Hepatocyte (in vitro differentiated cells): ENCODE measurements around the gene SSRP1. TPM values are rescaled to one million over a fixed set of nuclear protein-coding genes. Genes with fewer than 3 reads are reported as not detected.
A peak's percentile ranks its signal among the peaks of the same experiment; 100 is the strongest.

Source experiments
- DNase-seq: peaks from one replicate; pipeline ENCODE4 v3.0.0-alpha.2; 2016; ENCODE audit warnings: low spot score
- H2AFZ ChIP-seq: fragments of 200-600 bp; sonication (generic); 2 replicates; pipeline ENCODE4 v1.6.0; 2016; ENCODE audit warnings: antibody characterized with exemption, mild to moderate bottlenecking
- H3K27ac ChIP-seq: fragments of 200-600 bp; sonication (generic); 2 replicates; pipeline ENCODE4 v1.5.1; 2016; ENCODE audit warnings: mild to moderate bottlenecking
- H3K27me3 ChIP-seq: fragments of 200-600 bp; sonication (generic); 2 replicates; pipeline ENCODE4 v1.6.1; 2016
- H3K36me3 ChIP-seq: fragments of 200-600 bp; sonication (generic); replicated peaks from 2 replicates; pipeline ENCODE4 v1.5.1; 2016; ENCODE audit warnings: low read depth; ENCODE audit not compliant: insufficient read depth
- H3K4me1 ChIP-seq: fragments of 200-600 bp; sonication (generic); 2 replicates; pipeline ENCODE4 v1.5.1; 2016; ENCODE audit warnings: mild to moderate bottlenecking, moderate library complexity; ENCODE audit not compliant: insufficient read depth
- H3K4me2 ChIP-seq: fragments of 200-600 bp; sonication (generic); 2 replicates; pipeline ENCODE4 v1.6.0; 2016
- H3K4me3 ChIP-seq: fragments of 200-600 bp; sonication (generic); 2 replicates; pipeline ENCODE4 v1.5.1; 2016; ENCODE audit warnings: mild to moderate bottlenecking
- H3K79me2 ChIP-seq: fragments of 200-600 bp; sonication (generic); 2 replicates; pipeline ENCODE4 v1.6.0; 2017; ENCODE audit warnings: mild to moderate bottlenecking
- H3K9me2 ChIP-seq: fragments of 200-600 bp; sonication (generic); replicated peaks from 2 replicates; pipeline ENCODE4 v1.6.0; 2017; ENCODE audit warnings: mild to moderate bottlenecking; ENCODE audit not compliant: insufficient read depth
- H3K9me3 ChIP-seq: fragments of 200-600 bp; sonication (generic); 2 replicates; pipeline ENCODE4 v1.5.1; 2016; ENCODE audit warnings: low read depth, mild to moderate bottlenecking
- H4K20me1 ChIP-seq: fragments of 200-600 bp; sonication (generic); 2 replicates; pipeline ENCODE4 v1.6.0; 2016; ENCODE audit warnings: mild to moderate bottlenecking; ENCODE audit not compliant: insufficient read depth, poor library complexity, severe bottlenecking
- EZH2 ChIP-seq: fragments of 200-600 bp; sonication (generic); IDR thresholded peaks from 2 replicates; pipeline ENCODE4 v1.6.1; 2016; ENCODE audit warnings: antibody characterized with exemption, mild to moderate bottlenecking, borderline replicate concordance
- EZH2phosphoT487 ChIP-seq: fragments of 200-600 bp; sonication (generic); IDR thresholded peaks from one replicate; pipeline ENCODE4 v1.6.1; 2018; ENCODE audit warnings: antibody characterized with exemption, mild to moderate bottlenecking, low read depth, moderate library complexity; ENCODE audit not compliant: unreplicated experiment, severe bottlenecking
- WGBS: methylation state at CpG from one replicate; pipeline ENCODE4 v1.1.6; 2016; ENCODE audit warnings: low lambda C conversion rate; ENCODE audit errors: missing lambda C conversion rate; 5-methylcytosine and 5-hydroxymethylcytosine counted together
- polyA plus RNA-seq: library from polyadenylated mRNA; unstranded; fragments of >200 nt; fragmentation: Nextera tagmentation; extraction: Ambion mirVana; gene quantifications from 2 replicates; pipeline ENCODE4 v1.2.1, GENCODE V29; 2016
- total RNA-seq: library from RNA; depleted of rRNA; stranded (reverse); fragments of >200 nt; gene quantifications from 2 replicates; pipeline ENCODE4 v1.2.3, GENCODE V29; 2014
- TF ChIP-seq, protein P1 (sequence below): fragments of 200-600 bp; sonication (generic); IDR thresholded peaks from 2 replicates; pipeline ENCODE4 v1.5.1; 2016; ENCODE audit warnings: antibody characterized with exemption, mild to moderate bottlenecking; ENCODE audit not compliant: poor library complexity

Gene SSRP1
- total and polyA plus RNA-seq, 2 experiments from 2014 or later, result 34.0 to 64.6 TPM

- Histone ChIP-seq H3K9me3 (no peaks in the 10 kb centered on the region), H3K36me3 (peaks cover 4% of the 10 kb centered on the region), H3K27me3 (no peaks in the 10 kb centered on the region), H2AFZ (no peak overlapping the region), H3K9me2 (no peaks in the 10 kb centered on the region), H3K4me1 (peaks cover 25% of the 10 kb centered on the region), H3K4me3 (no peak overlapping the region), H3K79me2 (peaks cover 66% of the 10 kb centered on the region), H3K4me2 (peak overlapping the region; percentile 27), H4K20me1 (peaks cover 29% of the 10 kb centered on the region), H3K27ac (no peak overlapping the region)
- 72% methylated on average over 2 of the region's 2 CpGs for WGBS
- TF ChIP-seq, protein P1, sequence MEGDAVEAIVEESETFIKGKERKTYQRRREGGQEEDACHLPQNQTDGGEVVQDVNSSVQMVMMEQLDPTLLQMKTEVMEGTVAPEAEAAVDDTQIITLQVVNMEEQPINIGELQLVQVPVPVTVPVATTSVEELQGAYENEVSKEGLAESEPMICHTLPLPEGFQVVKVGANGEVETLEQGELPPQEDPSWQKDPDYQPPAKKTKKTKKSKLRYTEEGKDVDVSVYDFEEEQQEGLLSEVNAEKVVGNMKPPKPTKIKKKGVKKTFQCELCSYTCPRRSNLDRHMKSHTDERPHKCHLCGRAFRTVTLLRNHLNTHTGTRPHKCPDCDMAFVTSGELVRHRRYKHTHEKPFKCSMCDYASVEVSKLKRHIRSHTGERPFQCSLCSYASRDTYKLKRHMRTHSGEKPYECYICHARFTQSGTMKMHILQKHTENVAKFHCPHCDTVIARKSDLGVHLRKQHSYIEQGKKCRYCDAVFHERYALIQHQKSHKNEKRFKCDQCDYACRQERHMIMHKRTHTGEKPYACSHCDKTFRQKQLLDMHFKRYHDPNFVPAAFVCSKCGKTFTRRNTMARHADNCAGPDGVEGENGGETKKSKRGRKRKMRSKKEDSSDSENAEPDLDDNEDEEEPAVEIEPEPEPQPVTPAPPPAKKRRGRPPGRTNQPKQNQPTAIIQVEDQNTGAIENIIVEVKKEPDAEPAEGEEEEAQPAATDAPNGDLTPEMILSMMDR, result no peak
- TF ChIP-seq EZH2phosphoT487, result no peak
- TF ChIP-seq EZH2, result no peak
- no peak for DNase-seq
These were observed 17.5 kb downstream of the SSRP1 start for GRCh38 chr11:57318178-57318577.

DNA sequence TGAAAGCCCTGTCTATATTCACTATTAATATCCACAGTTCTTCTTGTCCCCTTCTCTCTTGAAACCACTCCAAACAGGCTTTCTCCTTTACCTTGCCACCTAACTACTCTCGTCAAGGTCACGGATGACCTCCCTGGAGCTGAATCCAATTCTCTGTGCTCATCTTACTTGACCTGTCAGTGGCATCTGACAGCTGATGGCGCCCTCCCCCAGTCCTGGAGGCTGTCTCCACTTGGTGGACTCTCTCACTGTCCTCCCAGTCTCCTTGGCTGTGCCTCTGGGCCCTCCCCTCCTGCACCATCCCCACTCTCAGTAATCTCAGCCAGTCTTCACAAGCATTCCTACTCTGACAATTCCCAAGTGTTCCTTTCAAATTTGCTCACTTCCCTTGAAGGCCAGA lies 19.7 kb downstream of the SSRP1 start:
- Histone ChIP-seq H3K4me2 (no peak overlapping the region), H3K9me3 (no peaks in the 10 kb centered on the region), H2AFZ (no peak overlapping the region), H4K20me1 (peaks cover 25% of the 10 kb centered on the region), H3K4me1 (peaks cover 23% of the 10 kb centered on the region), H3K79me2 (peaks cover 52% of the 10 kb centered on the region), H3K9me2 (no peaks in the 10 kb centered on the region), H3K27ac (peak overlapping the region; percentile 40), H3K4me3 (no peak overlapping the region), H3K36me3 (peaks cover 4% of the 10 kb centered on the region), H3K27me3 (no peaks in the 10 kb centered on the region)
- no peak for TF ChIP-seq EZH2
- TF ChIP-seq, protein P1, result no peak
- no peak for TF ChIP-seq EZH2phosphoT487
- no peak for DNase-seq
- 77% methylated on average over 3 of the region's 3 CpGs for WGBS

- H3K4me2 ChIP-seq, result no peak overlapping the region
- H3K4me3 ChIP-seq, result no peak overlapping the region
- H3K4me1 ChIP-seq, result peaks cover 24% of the 10 kb centered on the region
- no peaks in the 10 kb centered on the region for H3K27me3 ChIP-seq
- H3K9me3 ChIP-seq, result no peaks in the 10 kb centered on the region
- H2AFZ ChIP-seq, result no peak overlapping the region
- H4K20me1 ChIP-seq, result peaks cover 25% of the 10 kb centered on the region
- H3K9me2 ChIP-seq, result no peaks in the 10 kb centered on the region
- H3K36me3 ChIP-seq, result peaks cover 4% of the 10 kb centered on the region
- no peak for DNase-seq
- H3K27ac ChIP-seq, result peak overlapping the region; percentile 40
- no peak for TF ChIP-seq EZH2
- TF ChIP-seq, protein P1, result no peak
- no peak for TF ChIP-seq EZH2phosphoT487
- H3K79me2 ChIP-seq, result peaks cover 52% of the 10 kb centered on the region
- WGBS, result 49% methylated on average over 7 of the region's 8 CpGs
These were observed 20.2 kb downstream of the SSRP1 start for GRCh38 chr11:57315491-57315890.
